ENCODE measurements around the gene OGFOD1. TPM values are rescaled to one million over a fixed set of nuclear protein-coding genes. Genes with fewer than 3 reads are reported as not detected.
"Not testable (repeated sequence)": the region's sequence is repeated elsewhere in the genome, so short reads cannot be mapped to it uniquely, and the experiment has no call there.

The OGFOD1 gene
- total RNA-seq, 4 donors from 2014 or later: 18.3 to 47.1 (median 33.1) TPM

- Histone ChIP-seq H3K9me3 (no peaks in the 10 kb centered on the region), H3K27ac (replicated peaks in 1 of 4) (no peak overlapping the region), H3K4me1 (no peaks in the 10 kb centered on the region), H3K27me3 (no peaks in the 10 kb centered on the region), H3K4me3 (no peak overlapping the region), H3K36me3 (peaks cover 22 to 62% (median 28%) of the 10 kb centered on the region in 4 donors)
- WGBS: 58% methylated on average over 5 of the region's 5 CpGs
- no peak for DNase-seq (ENCODE audit: extremely low spot score)
- intact Hi-C loops (cut with DNase I): no loop called here
- TF ChIP-seq CTCF (IDR thresholded peaks at IDR 0.05) (no peak), POLR2A (IDR thresholded peaks at IDR 0.05; ENCODE audit: low read depth) (no peak), EP300 (IDR thresholded peaks at IDR 0.05) (no peak), POLR2AphosphoS5 (IDR thresholded peaks at IDR 0.05) (no peak)
Observed at GRCh38 chr16:56488035-56488434, 36.7 kb downstream of the OGFOD1 start.

DNA sequence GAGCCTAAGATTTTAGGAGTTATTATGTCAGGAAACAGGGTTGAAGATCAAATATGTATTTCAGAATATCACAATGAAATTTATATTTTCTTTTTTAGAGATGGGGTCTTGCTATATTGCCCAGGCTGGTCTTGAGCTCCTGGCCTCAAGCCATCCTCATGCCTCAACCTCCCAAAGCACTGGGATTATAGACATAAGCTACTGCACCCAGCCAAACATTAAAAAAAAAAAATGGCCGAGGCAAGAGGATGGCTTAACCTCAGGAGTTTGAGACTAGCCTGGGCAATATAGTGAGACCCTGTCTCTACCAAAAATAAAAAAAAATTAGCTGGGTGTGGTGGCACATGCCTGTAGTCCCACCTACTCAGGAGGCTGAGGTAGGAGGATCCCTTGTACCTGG lies 37.5 kb downstream of the OGFOD1 start:
- H3K4me3 ChIP-seq; H3K27ac ChIP-seq (replicated peaks in 1 of 4); intact Hi-C loops (cut with DNase I); H3K4me1 ChIP-seq; H3K27me3 ChIP-seq; H3K9me3 ChIP-seq; DNase-seq (ENCODE audit: extremely low spot score): not testable (repeated sequence)
- WGBS: 95% methylated on average over 1 of the region's 1 CpG
- H3K36me3 ChIP-seq: peaks cover 14 to 56% (median 22%) of the 10 kb centered on the region in 4 donors

DNA sequence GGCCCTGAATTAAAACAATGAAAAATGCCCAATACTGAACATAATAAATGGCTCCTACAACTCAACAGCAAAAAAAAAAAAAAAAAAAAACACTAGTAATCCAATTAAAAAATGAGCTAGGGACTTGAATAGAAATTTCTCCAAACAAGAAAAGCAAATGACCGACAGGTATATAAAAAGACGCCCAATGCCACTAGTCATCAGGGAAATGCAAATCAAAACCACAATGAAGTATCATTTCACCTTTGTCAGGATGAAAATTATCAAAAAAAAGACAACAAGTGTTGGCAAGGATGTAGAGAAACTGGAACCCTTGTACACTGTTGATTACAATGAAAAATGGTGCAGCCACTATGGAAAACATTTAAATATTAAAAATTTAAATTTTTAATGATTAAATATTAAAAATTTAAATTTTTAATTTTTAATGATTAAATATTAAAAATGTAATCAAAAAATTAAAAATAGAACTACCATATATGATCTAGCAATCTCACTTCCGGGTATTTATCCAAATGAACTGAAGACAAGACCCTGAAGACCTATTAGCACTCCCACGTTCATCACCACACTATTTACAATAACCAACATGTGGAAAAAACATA lies 40.4 kb downstream of the OGFOD1 start:
- TF ChIP-seq POLR2AphosphoS5 (IDR thresholded peaks at IDR 0.05): no peak
- TF ChIP-seq POLR2A (IDR thresholded peaks at IDR 0.05; ENCODE audit: low read depth): no peak
- TF ChIP-seq EP300 (IDR thresholded peaks at IDR 0.05): no peak
- no peak for TF ChIP-seq CTCF (IDR thresholded peaks at IDR 0.05)
- no peaks in the 10 kb centered on the region for H3K27me3 ChIP-seq
- H3K4me1 ChIP-seq: no peaks in the 10 kb centered on the region
- WGBS: 95% methylated on average over 4 of the region's 4 CpGs
- intact Hi-C loops (cut with DNase I): no loop called here
- peaks cover 3 to 63% (median 15%) of the 10 kb centered on the region in 4 donors for H3K36me3 ChIP-seq
- no peak overlapping the region for H3K27ac ChIP-seq (replicated peaks in 1 of 4)
- H3K9me3 ChIP-seq: no peaks in the 10 kb centered on the region
- DNase-seq (ENCODE audit: extremely low spot score): no peak
- no peak overlapping the region for H3K4me3 ChIP-seq

- no peak for TF ChIP-seq EP300 (IDR thresholded peaks at IDR 0.05)
- TF ChIP-seq POLR2A (IDR thresholded peaks at IDR 0.05; ENCODE audit: low read depth): no peak
- no peak for TF ChIP-seq POLR2AphosphoS5 (IDR thresholded peaks at IDR 0.05)
- no peak for TF ChIP-seq CTCF (IDR thresholded peaks at IDR 0.05)
- intact Hi-C loops (cut with DNase I): no loop called here
- H3K27me3 ChIP-seq: no peaks in the 10 kb centered on the region
- 95% methylated on average over 2 of the region's 2 CpGs for WGBS
- no peaks in the 10 kb centered on the region for H3K4me1 ChIP-seq
- DNase-seq (ENCODE audit: extremely low spot score): no peak
- H3K9me3 ChIP-seq: no peaks in the 10 kb centered on the region
- peaks cover 16 to 77% (median 28%) of the 10 kb centered on the region in 4 donors for H3K36me3 ChIP-seq
- no peak overlapping the region for H3K4me3 ChIP-seq
- no peak overlapping the region for H3K27ac ChIP-seq (replicated peaks in 1 of 4)
Observed at GRCh38 chr16:56493126-56493525, 41.8 kb downstream of the OGFOD1 start.

GRCh38 chr16:56493815-56494214 lies 42.5 kb downstream of the OGFOD1 start:
- no peak overlapping the region for H3K4me3 ChIP-seq
- H3K27me3 ChIP-seq: no peaks in the 10 kb centered on the region
- TF ChIP-seq POLR2AphosphoS5 (IDR thresholded peaks at IDR 0.05) (no peak), CTCF (IDR thresholded peaks at IDR 0.05) (no peak)
- no peak for DNase-seq (ENCODE audit: extremely low spot score)
- 100% methylated on average over 1 of the region's 1 CpG for WGBS
- peaks cover 16 to 83% (median 35%) of the 10 kb centered on the region in 4 donors for H3K36me3 ChIP-seq
- no peaks in the 10 kb centered on the region for H3K9me3 ChIP-seq
- intact Hi-C loops (cut with DNase I): no loop called here
- no peaks in the 10 kb centered on the region for H3K4me1 ChIP-seq
- H3K27ac ChIP-seq (replicated peaks in 1 of 4): no peak overlapping the region

All from esophagus muscularis mucosa (tissue), 4 donors.